ENCODE measurements around the gene CCER1. TPM values are rescaled to one million over a fixed set of nuclear protein-coding genes. Genes with fewer than 3 reads are reported as not detected.

Gene CCER1
- polyA plus RNA-seq, 2 of the 4 experiments (the other 2 are of a cell fraction), result not detected

GRCh38 chr12:90954428-90954827, 548 bp downstream of the CCER1 start (continued):
- TF ChIP-seq PHF8 (IDR thresholded peaks at IDR 0.05; ENCODE audit: borderline replicate concordance, low read depth) (no peak), TP53 (CRISPR knock-in tag; IDR thresholded peaks at IDR 0.05) (no peak), ZFP36 (IDR thresholded peaks at IDR 0.05; ENCODE audit: borderline replicate concordance, partially characterized antibody) (no peak)

GRCh38 chr12:90953956-90954421, 987 bp downstream of the CCER1 start:
- no peaks in the 10 kb centered on the region for H3K9me3 ChIP-seq
- ATAC-seq, result peak in 1 of 2 experiments; percentile 96; a peak in 3 of 6 replicates
- TF ChIP-seq CTCF (IDR thresholded peaks at IDR 0.05), result peak; percentile 29; the same call in 1 of the 3 replicates
- TF ChIP-seq RAD21 (conservative IDR thresholded peaks at IDR 0.05 in 1 of 2, IDR thresholded peaks at IDR 0.05 in 1 of 2), result peak in 1 of 2 experiments; percentile 20; a peak in 1 of 5 replicates
- TF ChIP-seq CBX2 (IDR thresholded peaks at IDR 0.05; ENCODE audit: borderline replicate concordance, low read depth), result no peak
- no peak overlapping the region for H3K27ac ChIP-seq
- no peak overlapping the region for H3K4me3 ChIP-seq
- CTCF ChIA-PET, result interaction anchor here (2.0 to 2.4 kb wide), 2 partner anchors 9 to 401 kb away, joined by 5 to 11 read pairs; no protein-coding TSS in a partner anchor
- FAIRE-seq, result no peak
- POLR2A ChIA-PET, result no interaction called here
- peak in 1 of 2 experiments; percentile 85 for DNase-seq (ENCODE audit: low read depth in 1 of 2, low spot score in 1 of 2)
- WGBS (ENCODE audit: missing lambda C conversion rate), result 37% methylated on average over 2 of the region's 32 CpGs
- H3K4me1 ChIP-seq, result peaks cover 7% of the 10 kb centered on the region; the same call in 1 of the 3 replicates
- H3K4me2 ChIP-seq, result no peak overlapping the region

DNA sequence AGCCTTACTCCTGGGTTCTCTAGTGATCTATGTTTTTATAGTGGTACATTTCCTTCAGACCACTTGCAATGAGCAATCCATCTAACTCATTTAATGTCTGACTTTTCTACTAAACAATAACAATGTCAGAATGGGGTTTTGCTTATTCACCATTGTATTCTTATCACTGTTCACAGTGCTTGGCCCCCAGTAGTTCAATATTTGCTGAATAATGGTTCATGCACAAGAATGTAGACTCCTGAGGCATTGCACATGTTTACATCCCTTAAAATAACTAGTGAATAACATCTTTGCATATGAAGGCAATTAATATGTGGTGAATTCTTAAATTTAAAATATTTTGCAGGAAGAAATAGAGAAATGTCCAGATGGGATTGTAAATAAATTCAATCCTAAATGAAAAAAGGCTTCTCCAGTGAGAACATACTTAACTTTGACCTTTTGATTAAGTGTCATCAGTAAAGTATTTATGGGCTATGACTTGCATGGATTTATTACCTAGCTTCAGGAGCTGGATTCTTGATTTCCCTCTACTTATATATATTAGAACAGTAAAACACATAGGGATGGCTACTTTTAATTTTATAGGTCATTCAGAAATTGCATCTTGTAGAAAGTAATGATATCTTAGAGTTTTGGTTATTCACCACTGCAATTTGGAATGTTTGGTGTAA, 3.4 kb downstream of the CCER1 start:
- no peak for FAIRE-seq
- POLR2A ChIA-PET, result no interaction called here
- peaks cover 7% of the 10 kb centered on the region; the same call in 1 of the 3 replicates for H3K4me1 ChIP-seq
- ATAC-seq, result peak in 1 of 2 experiments; percentile 44; a peak in 2 of 6 replicates
- no peak overlapping the region for H3K4me3 ChIP-seq
- CTCF ChIA-PET, result no interaction called here
- no peak for DNase-seq (ENCODE audit: low read depth in 1 of 2, low spot score in 1 of 2)
- H3K9me3 ChIP-seq, result no peaks in the 10 kb centered on the region
- H3K27ac ChIP-seq, result no peak overlapping the region
- no peak for TF ChIP-seq CBX8 (IDR thresholded peaks at IDR 0.05)
- TF ChIP-seq POLR2A (IDR thresholded peaks at IDR 0.05; ENCODE audit: low read length), result no peak
- no peak for TF ChIP-seq CHD2 (IDR thresholded peaks at IDR 0.05; ENCODE audit: low read length, partially characterized antibody)
- no peak for TF ChIP-seq NR3C1 (IDR thresholded peaks at IDR 0.05)
- TF ChIP-seq ZFP36 (IDR thresholded peaks at IDR 0.05; ENCODE audit: borderline replicate concordance, partially characterized antibody), result no peak
- TF ChIP-seq EHF (CRISPR knock-in tag; IDR thresholded peaks at IDR 0.05), result no peak
- no peak for TF ChIP-seq ESRRA (IDR thresholded peaks at IDR 0.05; ENCODE audit: borderline replicate concordance, low read length)
- TF ChIP-seq USF2 (IDR thresholded peaks at IDR 0.05), result no peak
- TF ChIP-seq CBX2 (IDR thresholded peaks at IDR 0.05; ENCODE audit: borderline replicate concordance, low read depth), result no peak
- TF ChIP-seq POLR2AphosphoS2 (conservative IDR thresholded peaks at IDR 0.05; ENCODE audit: low read length), result no peak
- TF ChIP-seq HOXB5 (CRISPR knock-in tag; IDR thresholded peaks at IDR 0.05), result no peak
- no peak for TF ChIP-seq BCL3 (IDR thresholded peaks at IDR 0.05)
- no peak for TF ChIP-seq RARB (CRISPR knock-in tag; IDR thresholded peaks at IDR 0.05)
- TF ChIP-seq FOXS1 (CRISPR knock-in tag; IDR thresholded peaks at IDR 0.05), result no peak
- TF ChIP-seq BHLHE40 (IDR thresholded peaks at IDR 0.05; ENCODE audit: low read depth, low read length), result no peak
- TF ChIP-seq CTCF (IDR thresholded peaks at IDR 0.05), result no peak
- H3K4me2 ChIP-seq, result peak overlapping the region; percentile 21; the same call in 1 of the 3 replicates
